ENCODE measurements around the gene PDLIM4. TPM values are rescaled to one million over a fixed set of nuclear protein-coding genes. Genes with fewer than 3 reads are reported as not detected.

Gene PDLIM4
- total RNA-seq, 2 experiments from 2014 or later, result 0.21 to 0.23 TPM

DNA sequence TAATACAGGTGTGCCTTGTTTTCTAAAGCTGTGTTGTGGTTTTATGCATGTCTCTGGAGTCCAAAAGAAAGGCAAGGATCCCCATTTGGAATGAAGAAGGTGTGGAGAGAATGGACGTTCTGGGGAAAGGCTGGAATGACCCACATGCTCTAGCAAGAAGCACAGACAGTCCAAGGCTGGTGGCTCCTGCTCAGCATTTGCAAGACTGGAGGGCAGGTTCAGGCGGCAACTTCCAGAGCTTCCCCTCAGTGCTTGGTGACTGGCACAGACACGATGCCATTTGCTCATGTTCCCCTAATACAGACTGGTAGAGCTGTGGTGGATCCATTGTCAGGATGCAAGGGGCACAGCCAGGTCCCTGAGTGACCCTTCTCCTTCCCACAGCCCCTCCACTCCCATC, 44.9 kb downstream of the PDLIM4 start:
- POLR2A ChIA-PET, result no interaction called here
- ATAC-seq (no peak), DNase-seq (no peak)
- Mint-ChIP-seq H3K9me3 (ENCODE audit: low read depth) (peaks cover 5% of the 10 kb centered on the region), H3K36me3 (ENCODE audit: low read depth) (peaks cover 3% of the 10 kb centered on the region), H3K27ac (no peak overlapping the region), H3K27me3 (no peaks in the 10 kb centered on the region), H3K4me3 (no peak overlapping the region), H3K4me1 (peaks cover 4% of the 10 kb centered on the region)
- intact Hi-C loops (cut with DNase I, micrococcal nuclease), result no loop called here
- CTCF ChIA-PET, result interaction anchor here (1.3 kb wide), 1 partner anchor 9 kb away, joined by 4 read pairs; no protein-coding TSS in a partner anchor

GRCh38 chr5:132303589-132303988, 46.1 kb downstream of the PDLIM4 start:
- intact Hi-C loops (cut with DNase I, micrococcal nuclease), result no loop called here
- DNase-seq (no peak), ATAC-seq (no peak)
- no peaks in the 10 kb centered on the region for H3K4me1 Mint-ChIP-seq
- CTCF ChIA-PET, result interaction anchor here (0.8 to 1.3 kb wide), 2 partner anchors 10 to 66 kb away, joined by 3 to 4 read pairs; no protein-coding TSS in a partner anchor
- H3K9me3 Mint-ChIP-seq (ENCODE audit: low read depth), result peaks cover 5% of the 10 kb centered on the region
- no peak overlapping the region for H3K4me3 Mint-ChIP-seq
- POLR2A ChIA-PET, result no interaction called here
- no peak overlapping the region for H3K27ac Mint-ChIP-seq
- H3K36me3 Mint-ChIP-seq (ENCODE audit: low read depth), result peaks cover 3% of the 10 kb centered on the region
- no peaks in the 10 kb centered on the region for H3K27me3 Mint-ChIP-seq

DNA sequence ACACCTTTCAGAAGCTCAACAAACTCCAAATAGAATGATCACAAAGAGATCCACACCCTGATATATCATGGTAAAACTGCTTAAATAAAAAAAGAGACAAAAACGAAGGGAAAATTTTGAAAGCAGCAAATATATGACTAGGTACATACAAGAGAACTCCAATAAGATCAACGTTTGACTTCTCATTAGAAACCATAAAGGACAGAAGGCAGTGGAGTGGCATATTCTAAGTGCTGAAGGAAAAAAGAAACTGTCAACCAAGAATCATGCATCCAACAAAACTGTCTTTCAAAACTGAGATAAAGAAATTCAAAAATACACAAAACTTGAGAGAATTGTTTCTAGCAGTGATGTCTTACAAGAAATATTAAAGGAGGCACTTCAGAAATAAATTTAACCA, 47.9 kb downstream of the PDLIM4 start:
- ChIA-PET CTCF (no interaction called here), POLR2A (no interaction called here)
- Mint-ChIP-seq H3K36me3 (ENCODE audit: low read depth) (peaks cover 3% of the 10 kb centered on the region), H3K4me1 (no peaks in the 10 kb centered on the region), H3K27me3 (no peaks in the 10 kb centered on the region), H3K27ac (no peak overlapping the region), H3K9me3 (ENCODE audit: low read depth) (peaks cover 5% of the 10 kb centered on the region), H3K4me3 (no peak overlapping the region)
- DNase-seq (no peak), ATAC-seq (no peak)
- intact Hi-C loops (cut with DNase I, micrococcal nuclease), result no loop called here

GRCh38 chr5:132308701-132309100, 51.2 kb downstream of the PDLIM4 start:
- intact Hi-C loops (cut with DNase I, micrococcal nuclease), result no loop called here
- Mint-ChIP-seq H3K4me1 (no peaks in the 10 kb centered on the region), H3K4me3 (no peak overlapping the region), H3K9me3 (ENCODE audit: low read depth) (peaks cover 5% of the 10 kb centered on the region), H3K36me3 (ENCODE audit: low read depth) (peaks cover 2% of the 10 kb centered on the region), H3K27me3 (no peaks in the 10 kb centered on the region), H3K27ac (no peak overlapping the region)
- ChIA-PET CTCF (interaction anchor here (0.6 kb wide), 1 partner anchor 37 kb away, joined by 4 read pairs; no protein-coding TSS in a partner anchor), POLR2A (no interaction called here)
- ATAC-seq, result no peak
- no peak for DNase-seq

GRCh38 chr5:132309679-132310078, 52.2 kb downstream of the PDLIM4 start:
- H3K4me3 Mint-ChIP-seq, result no peak overlapping the region
- POLR2A ChIA-PET, result no interaction called here
- H3K4me1 Mint-ChIP-seq, result no peaks in the 10 kb centered on the region
- peaks cover 5% of the 10 kb centered on the region for H3K9me3 Mint-ChIP-seq (ENCODE audit: low read depth)
- no peak overlapping the region for H3K27ac Mint-ChIP-seq
- CTCF ChIA-PET, result interaction anchor here (0.6 to 1.5 kb wide), 3 partner anchors 28 to 167 kb away, joined by 3 read pairs; no protein-coding TSS in a partner anchor
- no peaks in the 10 kb centered on the region for H3K36me3 Mint-ChIP-seq (ENCODE audit: low read depth)
- ATAC-seq (no peak), DNase-seq (no peak)
- H3K27me3 Mint-ChIP-seq, result no peaks in the 10 kb centered on the region
- intact Hi-C loops (cut with DNase I, micrococcal nuclease), result no loop called here

GRCh38 chr5:132310141-132310834, 52.8 kb downstream of the PDLIM4 start:
- Mint-ChIP-seq H3K4me1 (no peaks in the 10 kb centered on the region), H3K4me3 (no peak overlapping the region), H3K27me3 (no peaks in the 10 kb centered on the region), H3K36me3 (ENCODE audit: low read depth) (no peaks in the 10 kb centered on the region), H3K27ac (no peak overlapping the region), H3K9me3 (ENCODE audit: low read depth) (peaks cover 1% of the 10 kb centered on the region)
- intact Hi-C loops (cut with DNase I, micrococcal nuclease), result no loop called here
- DNase-seq (no peak), ATAC-seq (no peak)
- ChIA-PET POLR2A (no interaction called here), CTCF (interaction anchor here (0.6 to 1.5 kb wide), 4 partner anchors 14 to 168 kb away, joined by 3 to 5 read pairs (median 4); no protein-coding TSS in a partner anchor)

- CTCF ChIA-PET, result no interaction called here
- Mint-ChIP-seq H3K9me3 (ENCODE audit: low read depth) (no peaks in the 10 kb centered on the region), H3K27ac (no peak overlapping the region), H3K4me3 (no peak overlapping the region), H3K27me3 (no peaks in the 10 kb centered on the region), H3K36me3 (ENCODE audit: low read depth) (no peaks in the 10 kb centered on the region), H3K4me1 (no peaks in the 10 kb centered on the region)
- DNase-seq (no peak), ATAC-seq (no peak)
- intact Hi-C loops (cut with DNase I, micrococcal nuclease), result no loop called here
- POLR2A ChIA-PET, result no interaction called here
Measured at GRCh38 chr5:132313366-132313765, 55.9 kb downstream of the PDLIM4 start.

DNA sequence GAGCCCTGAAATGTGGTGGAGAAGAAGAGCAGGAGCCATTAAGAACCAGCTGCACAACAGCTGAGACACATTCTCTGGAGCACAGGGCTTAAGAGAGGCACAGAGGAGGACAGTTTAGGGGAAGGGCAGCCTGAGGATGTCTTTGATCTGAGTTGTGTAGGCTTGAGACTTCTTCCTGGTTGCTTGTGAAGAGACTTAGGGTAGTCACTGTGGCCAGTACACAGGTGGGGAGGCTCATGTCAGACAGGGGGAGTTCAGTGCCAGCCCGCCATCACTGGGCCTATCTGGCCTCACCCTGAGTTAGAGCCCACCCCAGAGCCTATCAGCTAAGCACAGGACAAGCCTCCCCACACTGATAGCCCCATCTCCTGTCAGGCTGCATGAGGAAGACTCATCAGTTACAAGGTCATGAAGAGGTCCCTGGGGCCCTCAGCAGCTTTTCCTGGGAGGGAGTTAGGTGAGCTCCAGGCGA, 56.5 kb downstream of the PDLIM4 start:
- no peaks in the 10 kb centered on the region for H3K27me3 Mint-ChIP-seq
- intact Hi-C loops (cut with DNase I, micrococcal nuclease), result no loop called here
- H3K4me1 Mint-ChIP-seq, result no peaks in the 10 kb centered on the region
- POLR2A ChIA-PET, result no interaction called here
- no peak for ATAC-seq
- no peak overlapping the region for H3K27ac Mint-ChIP-seq
- no peaks in the 10 kb centered on the region for H3K9me3 Mint-ChIP-seq (ENCODE audit: low read depth)
- H3K4me3 Mint-ChIP-seq, result no peak overlapping the region
- H3K36me3 Mint-ChIP-seq (ENCODE audit: low read depth), result no peaks in the 10 kb centered on the region
- no peak for DNase-seq
- CTCF ChIA-PET, result interaction anchor here (0.6 kb wide), 1 partner anchor 74 kb away, joined by 3 read pairs; no protein-coding TSS in a partner anchor

DNA sequence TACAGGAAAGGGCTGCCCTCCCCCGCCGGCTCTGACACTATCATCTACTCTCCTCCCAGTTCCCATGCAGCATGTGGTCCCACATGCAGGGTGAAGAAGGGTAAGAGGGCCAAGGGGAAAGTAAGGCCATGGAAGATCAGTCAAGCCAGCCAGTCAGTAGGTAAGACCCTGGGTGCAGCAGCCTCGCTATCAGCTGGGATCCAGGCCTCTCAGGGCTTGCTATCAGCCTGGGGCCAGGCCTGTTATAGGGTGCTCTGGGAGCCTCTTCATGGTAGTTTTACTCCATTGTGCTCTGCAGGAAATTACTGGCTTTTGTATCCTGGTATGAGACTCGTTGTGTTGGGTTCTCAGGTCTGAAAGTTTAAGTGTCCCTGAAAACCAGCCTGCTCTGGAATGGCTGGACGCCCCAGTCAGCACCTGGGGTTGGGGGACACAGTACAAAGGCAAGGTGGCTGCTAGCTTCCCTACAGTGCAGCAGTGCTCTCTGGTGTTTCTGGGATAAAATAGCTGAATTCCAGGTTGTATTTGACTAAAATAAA, 58.1 kb downstream of the PDLIM4 start:
- H3K9me3 Mint-ChIP-seq (ENCODE audit: low read depth), result no peaks in the 10 kb centered on the region
- POLR2A ChIA-PET, result interaction anchor here (0.6 kb wide), 1 partner anchor 77 kb away, joined by 3 read pairs; no protein-coding TSS in a partner anchor
- CTCF ChIA-PET, result interaction anchor here (0.9 kb wide), 1 partner anchor 77 kb away, joined by 3 read pairs; no protein-coding TSS in a partner anchor
- no peaks in the 10 kb centered on the region for H3K27me3 Mint-ChIP-seq
- no peaks in the 10 kb centered on the region for H3K36me3 Mint-ChIP-seq (ENCODE audit: low read depth)
- ATAC-seq (no peak), DNase-seq (no peak)
- no peak overlapping the region for H3K27ac Mint-ChIP-seq
- intact Hi-C loops (cut with DNase I, micrococcal nuclease), result no loop called here
- H3K4me1 Mint-ChIP-seq, result no peaks in the 10 kb centered on the region
- H3K4me3 Mint-ChIP-seq, result no peak overlapping the region

GRCh38 chr5:132319975-132320374, 62.5 kb downstream of the PDLIM4 start:
- ChIA-PET CTCF (interaction anchor here (0.7 to 1.1 kb wide), 2 partner anchors 30 to 500 kb away, joined by 3 to 4 read pairs; no protein-coding TSS in a partner anchor), POLR2A (no interaction called here)
- ATAC-seq (no peak), DNase-seq (no peak)
- intact Hi-C loops (cut with DNase I, micrococcal nuclease), result no loop called here
- Mint-ChIP-seq H3K9me3 (ENCODE audit: low read depth) (no peaks in the 10 kb centered on the region), H3K4me1 (no peaks in the 10 kb centered on the region), H3K4me3 (no peak overlapping the region), H3K27me3 (no peaks in the 10 kb centered on the region), H3K27ac (no peak overlapping the region), H3K36me3 (ENCODE audit: low read depth) (peaks cover 2% of the 10 kb centered on the region)

DNA sequence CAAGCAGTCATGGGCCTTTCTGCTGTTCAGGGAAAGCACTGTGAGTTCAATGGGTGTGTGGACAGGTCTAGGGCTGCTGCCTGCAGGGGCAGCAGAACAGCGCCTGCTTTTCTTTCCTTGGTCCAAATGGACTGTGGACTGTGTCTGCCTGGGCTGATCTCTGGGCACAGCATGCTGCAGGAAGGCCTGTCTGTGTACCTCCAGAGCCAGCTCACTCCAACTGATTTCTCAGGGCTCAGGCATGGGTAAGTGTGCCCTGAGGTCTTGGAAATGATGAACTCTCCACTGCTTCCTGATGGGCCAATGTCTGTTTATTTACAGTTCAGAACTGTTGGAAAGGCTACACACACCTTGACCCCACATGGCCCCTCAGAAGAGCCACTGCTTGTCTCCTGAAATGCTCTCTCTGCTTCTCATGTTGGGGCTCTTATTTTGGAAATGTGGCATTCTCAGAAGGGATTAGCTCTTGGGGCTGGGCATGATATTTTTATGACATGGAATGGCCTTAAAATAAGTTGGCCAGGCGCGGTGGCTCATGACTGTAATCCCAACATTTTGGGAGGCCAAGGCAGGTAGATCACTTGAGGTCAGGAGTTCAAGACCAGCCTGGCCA, 63.7 kb downstream of the PDLIM4 start:
- Mint-ChIP-seq H3K9me3 (ENCODE audit: low read depth) (no peaks in the 10 kb centered on the region), H3K27ac (no peak overlapping the region), H3K27me3 (no peaks in the 10 kb centered on the region), H3K36me3 (ENCODE audit: low read depth) (peaks cover 2% of the 10 kb centered on the region), H3K4me1 (no peaks in the 10 kb centered on the region), H3K4me3 (no peak overlapping the region)
- intact Hi-C loops (cut with DNase I, micrococcal nuclease), result no loop called here
- POLR2A ChIA-PET, result no interaction called here
- no peak for DNase-seq
- CTCF ChIA-PET, result interaction anchor here (0.7 kb wide), 1 partner anchor 40 kb away, joined by 3 read pairs; no protein-coding TSS in a partner anchor
- no peak for ATAC-seq

DNA sequence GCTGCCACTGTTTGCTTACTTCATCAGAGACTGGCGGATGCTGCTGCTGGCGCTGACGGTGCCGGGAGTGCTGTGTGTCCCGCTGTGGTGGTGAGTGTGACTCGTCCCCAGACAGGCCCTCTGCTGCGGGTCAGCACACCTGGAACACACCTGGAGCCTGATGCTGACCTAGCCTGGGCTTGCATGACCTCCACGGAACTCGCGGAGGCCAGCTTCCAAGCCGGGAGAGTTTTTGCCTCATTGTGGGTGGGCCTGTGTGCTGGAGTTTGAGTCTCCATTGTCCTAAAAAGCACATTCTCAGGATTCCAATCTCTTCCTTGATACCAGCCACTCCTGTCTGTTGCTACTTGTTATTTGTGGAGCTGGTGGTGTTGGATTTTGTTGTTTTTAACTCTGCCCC, 64.8 kb downstream of the PDLIM4 start:
- Mint-ChIP-seq H3K9me3 (ENCODE audit: low read depth) (no peaks in the 10 kb centered on the region), H3K36me3 (ENCODE audit: low read depth) (peaks cover 2% of the 10 kb centered on the region), H3K4me3 (no peak overlapping the region), H3K27me3 (no peaks in the 10 kb centered on the region), H3K4me1 (no peaks in the 10 kb centered on the region), H3K27ac (no peak overlapping the region)
- POLR2A ChIA-PET, result no interaction called here
- intact Hi-C loops (cut with DNase I, micrococcal nuclease), result no loop called here
- DNase-seq, result no peak
- ATAC-seq, result no peak
- CTCF ChIA-PET, result no interaction called here
